SU-DHL-6 (cell line): ENCODE measurements around the gene NUP188.
"Not testable (repeated sequence)": the region's sequence is repeated elsewhere in the genome, so short reads cannot be mapped to it uniquely, and the experiment has no call there.

ENCODE experiments used
- H2AFZ ChIP-seq: fragments of 200-600 bp; sonication (generic); 2 replicates; pipeline ENCODE4 v1.6.1; 2014; ENCODE audit warnings: low read depth, mild to moderate bottlenecking, moderate library complexity, mixed read lengths, antibody characterized with exemption, low read length; ENCODE audit not compliant: severe bottlenecking
- H3F3A ChIP-seq: fragments of 200-600 bp; shearing (Covaris generic); 2 replicates; pipeline ENCODE4 v1.6.0; 2016; ENCODE audit warnings: antibody characterized with exemption, mild to moderate bottlenecking; ENCODE audit not compliant: insufficient read depth
- H3K27ac ChIP-seq: fragments of 200-600 bp; sonication (generic); 2 replicates; pipeline ENCODE4 v1.5.1; 2016; ENCODE audit warnings: low read depth, mild to moderate bottlenecking, low read length, moderate library complexity, mixed read lengths
- H3K27me3 ChIP-seq: fragments of 200-600 bp; sonication (generic), shearing (Covaris generic); 2 replicates; pipeline ENCODE4 v1.6.0; 2014; ENCODE audit warnings: mild to moderate bottlenecking, low read length
- H3K36me3 ChIP-seq: fragments of 200-600 bp; sonication (generic); 2 replicates; pipeline ENCODE4 v1.6.1; 2014; ENCODE audit warnings: mild to moderate bottlenecking, low read length, mixed read lengths
- H3K4me2 ChIP-seq: fragments of 300-600, 200-600 bp; shearing (Covaris generic), sonication (generic); 2 replicates; pipeline ENCODE4 v1.6.0; 2014; ENCODE audit warnings: low read length, low read depth, mild to moderate bottlenecking; ENCODE audit not compliant: poor library complexity, severe bottlenecking
- H3K4me3 ChIP-seq: fragments of 200-600 bp; sonication (generic); 2 replicates; pipeline ENCODE4 v1.5.1; 2014; ENCODE audit warnings: antibody characterized with exemption, low read length, mild to moderate bottlenecking, mixed read lengths; ENCODE audit not compliant: insufficient read depth, poor library complexity, severe bottlenecking
- H3K79me2 ChIP-seq: fragments of 200-600 bp; sonication (generic); 2 replicates; pipeline ENCODE4 v1.6.1; 2014; ENCODE audit warnings: mild to moderate bottlenecking, low read length, moderate library complexity; ENCODE audit not compliant: insufficient read depth
- H3K9ac ChIP-seq: fragments of 200-600 bp; sonication (generic); 2 replicates; pipeline ENCODE4 v1.7.0; 2014; ENCODE audit warnings: mild to moderate bottlenecking, low read length
- H3K9me2 ChIP-seq: fragments of 200-600 bp; sonication (generic); replicated peaks from 2 replicates; pipeline ENCODE4 v1.6.1; 2014; ENCODE audit warnings: low read length; ENCODE audit not compliant: insufficient read depth
- H3K9me3 ChIP-seq: fragments of 200-600 bp; sonication (generic); 2 replicates; pipeline ENCODE4 v1.6.1; 2014; ENCODE audit warnings: low read length, mixed read lengths; ENCODE audit not compliant: insufficient read depth
- H4K20me1 ChIP-seq: fragments of 200-600 bp; sonication (generic); 2 replicates; pipeline ENCODE4 v1.6.1; 2014; ENCODE audit warnings: low read depth, mild to moderate bottlenecking, antibody characterized with exemption, low read length, moderate library complexity, mixed read lengths
- CTCF ChIP-seq: fragments of 200-600 bp; sonication (generic); IDR thresholded peaks from one replicate; pipeline ENCODE4 v1.5.1; 2017; ENCODE audit warnings: antibody characterized with exemption, mild to moderate bottlenecking, low read length, moderate library complexity; ENCODE audit not compliant: insufficient read depth, poor library complexity, severe bottlenecking
- EZH2phosphoT487 ChIP-seq: fragments of 200-600 bp; sonication (generic), shearing (Covaris generic); conservative IDR thresholded peaks from 2 replicates; pipeline ENCODE4 v1.6.1; 2018; ENCODE audit warnings: mild to moderate bottlenecking, antibody characterized with exemption, low read length, moderate library complexity, mixed read lengths

Gene NUP188

GRCh38 chr9:128999581-129000206, 52.2 kb downstream of the NUP188 start:
- H3K4me2 ChIP-seq = no peak overlapping the region
- H3K4me3 ChIP-seq = no peak overlapping the region
- no peaks in the 10 kb centered on the region for H3F3A ChIP-seq
- no peaks in the 10 kb centered on the region for H3K9me2 ChIP-seq
- H2AFZ ChIP-seq = no peak overlapping the region
- H3K79me2 ChIP-seq = no peaks in the 10 kb centered on the region
- H3K36me3 ChIP-seq = peaks cover 24% of the 10 kb centered on the region; the same call in 1 of the 2 replicates
- H3K27ac ChIP-seq = no peak overlapping the region
- no peak overlapping the region for H3K9ac ChIP-seq
- H4K20me1 ChIP-seq = no peaks in the 10 kb centered on the region
- no peaks in the 10 kb centered on the region for H3K9me3 ChIP-seq
- no peaks in the 10 kb centered on the region for H3K27me3 ChIP-seq
- TF ChIP-seq CTCF (no peak), EZH2phosphoT487 (no peak)

GRCh38 chr9:129001504-129002325, 54.2 kb downstream of the NUP188 start:
- no peak overlapping the region for H3K27ac ChIP-seq
- H3K9me3 ChIP-seq = no peaks in the 10 kb centered on the region
- H3K4me2 ChIP-seq = no peak overlapping the region
- TF ChIP-seq EZH2phosphoT487 (no peak), CTCF (no peak)
- no peak overlapping the region for H3K9ac ChIP-seq
- peaks cover 8% of the 10 kb centered on the region; the same call in 1 of the 2 replicates for H3K36me3 ChIP-seq
- no peak overlapping the region for H3K4me3 ChIP-seq
- H3K27me3 ChIP-seq = no peaks in the 10 kb centered on the region
- peaks cover 10% of the 10 kb centered on the region for H3F3A ChIP-seq
- H2AFZ ChIP-seq = no peak overlapping the region
- H3K79me2 ChIP-seq = no peaks in the 10 kb centered on the region
- H4K20me1 ChIP-seq = no peaks in the 10 kb centered on the region
- no peaks in the 10 kb centered on the region for H3K9me2 ChIP-seq

GRCh38 chr9:129002992-129003391, 55.5 kb downstream of the NUP188 start:
- H3K4me2 ChIP-seq = no peak overlapping the region
- H3K79me2 ChIP-seq = no peaks in the 10 kb centered on the region
- no peak overlapping the region for H2AFZ ChIP-seq
- peaks cover 16% of the 10 kb centered on the region for H3F3A ChIP-seq
- H3K36me3 ChIP-seq = peaks cover 4% of the 10 kb centered on the region; the same call in 1 of the 2 replicates
- H3K9ac ChIP-seq = no peak overlapping the region
- TF ChIP-seq CTCF = no peak
- TF ChIP-seq EZH2phosphoT487 = no peak
- H3K4me3 ChIP-seq = no peak overlapping the region
- H4K20me1 ChIP-seq = no peaks in the 10 kb centered on the region
- H3K27ac ChIP-seq = no peak overlapping the region
- no peaks in the 10 kb centered on the region for H3K9me3 ChIP-seq
- no peaks in the 10 kb centered on the region for H3K27me3 ChIP-seq
- no peaks in the 10 kb centered on the region for H3K9me2 ChIP-seq

- H3K9me3 ChIP-seq = not testable (repeated sequence)
- H3F3A ChIP-seq = peaks cover 16% of the 10 kb centered on the region
Observed at GRCh38 chr9:129004173-129004572, 56.7 kb downstream of the NUP188 start.

More at GRCh38 chr9:129004173-129004572, 56.7 kb downstream of the NUP188 start:
- H3K79me2 ChIP-seq, H3K4me2 ChIP-seq, H4K20me1 ChIP-seq, H3K27me3 ChIP-seq, H3K4me3 ChIP-seq, H3K9me2 ChIP-seq, H2AFZ ChIP-seq, H3K36me3 ChIP-seq, H3K27ac ChIP-seq, H3K9ac ChIP-seq: not testable (repeated sequence)
